ENCODE data around the gene DDX39A. TPM values are rescaled to one million over a fixed set of nuclear protein-coding genes. Genes with fewer than 3 reads are reported as not detected.

The DDX39A gene
- polyA plus RNA-seq, 1 donor from 2014 or later, result 76.4 TPM

DNA sequence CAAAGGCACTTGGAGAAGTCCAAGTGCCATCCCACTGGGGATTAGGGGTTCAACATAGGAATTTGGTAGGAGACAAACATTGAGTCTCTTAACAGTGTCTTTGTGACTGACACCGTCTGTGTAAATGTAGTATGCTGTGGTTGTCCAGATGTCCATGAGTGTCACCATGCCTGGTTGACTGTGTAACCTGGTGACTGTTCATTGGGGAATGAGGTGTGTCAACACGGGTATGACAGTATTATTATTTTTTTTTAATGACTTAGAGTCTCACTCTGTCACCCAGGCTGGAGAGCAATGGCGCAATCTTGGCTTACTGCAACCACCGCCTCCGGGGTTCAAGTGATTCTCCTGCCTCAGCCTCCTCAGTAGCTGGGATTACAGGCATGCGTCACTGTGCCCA lies 30.2 kb upstream of the DDX39A start (continued):
- TF ChIP-seq, protein P1, sequence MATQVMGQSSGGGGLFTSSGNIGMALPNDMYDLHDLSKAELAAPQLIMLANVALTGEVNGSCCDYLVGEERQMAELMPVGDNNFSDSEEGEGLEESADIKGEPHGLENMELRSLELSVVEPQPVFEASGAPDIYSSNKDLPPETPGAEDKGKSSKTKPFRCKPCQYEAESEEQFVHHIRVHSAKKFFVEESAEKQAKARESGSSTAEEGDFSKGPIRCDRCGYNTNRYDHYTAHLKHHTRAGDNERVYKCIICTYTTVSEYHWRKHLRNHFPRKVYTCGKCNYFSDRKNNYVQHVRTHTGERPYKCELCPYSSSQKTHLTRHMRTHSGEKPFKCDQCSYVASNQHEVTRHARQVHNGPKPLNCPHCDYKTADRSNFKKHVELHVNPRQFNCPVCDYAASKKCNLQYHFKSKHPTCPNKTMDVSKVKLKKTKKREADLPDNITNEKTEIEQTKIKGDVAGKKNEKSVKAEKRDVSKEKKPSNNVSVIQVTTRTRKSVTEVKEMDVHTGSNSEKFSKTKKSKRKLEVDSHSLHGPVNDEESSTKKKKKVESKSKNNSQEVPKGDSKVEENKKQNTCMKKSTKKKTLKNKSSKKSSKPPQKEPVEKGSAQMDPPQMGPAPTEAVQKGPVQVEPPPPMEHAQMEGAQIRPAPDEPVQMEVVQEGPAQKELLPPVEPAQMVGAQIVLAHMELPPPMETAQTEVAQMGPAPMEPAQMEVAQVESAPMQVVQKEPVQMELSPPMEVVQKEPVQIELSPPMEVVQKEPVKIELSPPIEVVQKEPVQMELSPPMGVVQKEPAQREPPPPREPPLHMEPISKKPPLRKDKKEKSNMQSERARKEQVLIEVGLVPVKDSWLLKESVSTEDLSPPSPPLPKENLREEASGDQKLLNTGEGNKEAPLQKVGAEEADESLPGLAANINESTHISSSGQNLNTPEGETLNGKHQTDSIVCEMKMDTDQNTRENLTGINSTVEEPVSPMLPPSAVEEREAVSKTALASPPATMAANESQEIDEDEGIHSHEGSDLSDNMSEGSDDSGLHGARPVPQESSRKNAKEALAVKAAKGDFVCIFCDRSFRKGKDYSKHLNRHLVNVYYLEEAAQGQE (IDR thresholded peaks at IDR 0.05; ENCODE audit: borderline replicate concordance), result no peak
- TF ChIP-seq TAF1 (IDR thresholded peaks at IDR 0.05; ENCODE audit: low read depth), result no peak

DNA sequence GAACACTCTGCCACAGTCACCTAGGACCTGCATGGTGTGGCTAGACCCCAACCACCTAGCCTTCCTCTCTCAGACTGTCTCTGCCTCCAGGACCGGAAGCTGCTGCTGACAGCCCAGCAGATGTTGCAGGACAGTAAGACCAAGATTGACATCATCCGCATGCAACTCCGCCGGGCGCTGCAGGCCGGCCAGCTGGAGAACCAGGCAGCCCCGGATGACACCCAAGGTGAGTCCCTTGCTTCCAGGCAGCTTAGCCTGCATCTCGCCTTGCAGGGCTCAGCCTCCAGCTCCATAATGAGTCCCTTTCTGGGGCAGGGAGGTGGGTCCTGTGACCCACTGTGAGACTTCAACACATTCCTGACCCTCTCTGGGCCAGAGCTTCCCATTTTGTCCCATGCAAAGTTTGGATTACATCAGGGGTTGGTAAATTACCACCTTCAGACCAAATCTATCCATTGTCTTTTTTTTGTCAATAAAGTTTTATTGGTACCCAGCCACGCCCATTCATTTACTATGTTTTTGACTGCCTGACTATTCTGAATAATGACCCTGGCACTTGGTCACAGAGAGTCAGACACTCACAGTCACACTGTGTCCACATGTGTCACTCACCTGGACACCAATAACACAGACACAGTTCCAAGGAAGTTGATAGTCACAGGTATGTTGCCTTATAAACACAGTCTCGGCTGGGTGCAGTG lies 27.3 kb upstream of the DDX39A start:
- TF ChIP-seq, protein P2, sequence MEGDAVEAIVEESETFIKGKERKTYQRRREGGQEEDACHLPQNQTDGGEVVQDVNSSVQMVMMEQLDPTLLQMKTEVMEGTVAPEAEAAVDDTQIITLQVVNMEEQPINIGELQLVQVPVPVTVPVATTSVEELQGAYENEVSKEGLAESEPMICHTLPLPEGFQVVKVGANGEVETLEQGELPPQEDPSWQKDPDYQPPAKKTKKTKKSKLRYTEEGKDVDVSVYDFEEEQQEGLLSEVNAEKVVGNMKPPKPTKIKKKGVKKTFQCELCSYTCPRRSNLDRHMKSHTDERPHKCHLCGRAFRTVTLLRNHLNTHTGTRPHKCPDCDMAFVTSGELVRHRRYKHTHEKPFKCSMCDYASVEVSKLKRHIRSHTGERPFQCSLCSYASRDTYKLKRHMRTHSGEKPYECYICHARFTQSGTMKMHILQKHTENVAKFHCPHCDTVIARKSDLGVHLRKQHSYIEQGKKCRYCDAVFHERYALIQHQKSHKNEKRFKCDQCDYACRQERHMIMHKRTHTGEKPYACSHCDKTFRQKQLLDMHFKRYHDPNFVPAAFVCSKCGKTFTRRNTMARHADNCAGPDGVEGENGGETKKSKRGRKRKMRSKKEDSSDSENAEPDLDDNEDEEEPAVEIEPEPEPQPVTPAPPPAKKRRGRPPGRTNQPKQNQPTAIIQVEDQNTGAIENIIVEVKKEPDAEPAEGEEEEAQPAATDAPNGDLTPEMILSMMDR (IDR thresholded peaks at IDR 0.05; ENCODE audit: poor library complexity, severe bottlenecking), result no peak
- TF ChIP-seq, protein P1 (IDR thresholded peaks at IDR 0.05; ENCODE audit: borderline replicate concordance), result no peak
- H3K4me3 ChIP-seq (ENCODE audit: low read length), result no peak overlapping the region
- no peaks in the 10 kb centered on the region for H3K9me2 ChIP-seq (ENCODE audit: insufficient read depth, low read length)
- H3K9ac ChIP-seq (ENCODE audit: low read length), result no peak overlapping the region
- no peaks in the 10 kb centered on the region for H3F3A ChIP-seq (ENCODE audit: insufficient read depth, low read length, poor library complexity, severe bottlenecking)
- no peaks in the 10 kb centered on the region for H3K27me3 ChIP-seq (ENCODE audit: insufficient read depth, low read depth, low read length)
- H3K27ac ChIP-seq (ENCODE audit: low read length), result no peak overlapping the region
- no peaks in the 10 kb centered on the region for H3K9me3 ChIP-seq (ENCODE audit: low read length)
- H3K4me2 ChIP-seq (ENCODE audit: low read length), result no peak overlapping the region
- peaks cover 9% of the 10 kb centered on the region for H3K36me3 ChIP-seq (ENCODE audit: insufficient read depth, low read length)
- no peaks in the 10 kb centered on the region for H3K79me2 ChIP-seq (replicated peaks; ENCODE audit: insufficient read depth, low read length)
- H2AFZ ChIP-seq (ENCODE audit: low read depth, low read length), result no peak overlapping the region
- H4K20me1 ChIP-seq (ENCODE audit: insufficient read depth), result no peaks in the 10 kb centered on the region

DNA sequence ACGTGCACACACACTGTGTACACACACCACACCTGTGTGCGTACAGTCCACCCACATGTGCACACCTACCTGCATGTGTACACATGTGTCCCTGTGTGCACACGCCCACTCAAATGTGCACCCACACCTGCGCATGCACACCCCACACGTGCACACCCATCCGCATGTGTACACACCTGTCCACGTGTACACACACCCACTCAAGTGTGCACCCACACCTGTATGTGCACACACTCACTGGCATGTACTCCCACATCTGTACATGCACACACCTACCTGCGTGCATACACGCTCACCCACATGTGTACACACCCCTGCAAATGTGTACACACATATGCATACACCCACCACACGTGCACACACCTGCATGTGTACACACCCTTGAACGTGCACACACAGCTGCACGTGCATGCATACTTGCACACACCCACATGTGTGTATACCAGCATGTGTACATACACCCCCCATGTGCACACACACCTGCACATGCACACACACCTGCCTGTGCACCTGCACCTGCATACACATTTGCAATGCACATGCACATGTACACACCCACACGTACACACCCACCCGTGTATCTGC lies 24.6 kb upstream of the DDX39A start:
- H3K9ac ChIP-seq (ENCODE audit: low read length), result no peak overlapping the region
- H3K4me2 ChIP-seq (ENCODE audit: low read length), result no peak overlapping the region
- no peak overlapping the region for H2AFZ ChIP-seq (ENCODE audit: low read depth, low read length)
- peaks cover 9% of the 10 kb centered on the region for H3K36me3 ChIP-seq (ENCODE audit: insufficient read depth, low read length)
- H3K27me3 ChIP-seq (ENCODE audit: insufficient read depth, low read depth, low read length), result no peaks in the 10 kb centered on the region
- no peaks in the 10 kb centered on the region for H3K9me2 ChIP-seq (ENCODE audit: insufficient read depth, low read length)
- no peaks in the 10 kb centered on the region for H4K20me1 ChIP-seq (ENCODE audit: insufficient read depth)
- no peak overlapping the region for H3K27ac ChIP-seq (ENCODE audit: low read length)
- no peaks in the 10 kb centered on the region for H3F3A ChIP-seq (ENCODE audit: insufficient read depth, low read length, poor library complexity, severe bottlenecking)
- H3K4me3 ChIP-seq (ENCODE audit: low read length), result no peak overlapping the region
- no peaks in the 10 kb centered on the region for H3K79me2 ChIP-seq (replicated peaks; ENCODE audit: insufficient read depth, low read length)
- TF ChIP-seq EZH2 (IDR thresholded peaks at IDR 0.05; ENCODE audit: borderline replicate concordance, insufficient read depth, low read length, poor library complexity, severe bottlenecking) (no peak), SMC3 (conservative IDR thresholded peaks at IDR 0.05; ENCODE audit: poor library complexity) (no peak), EP300 (conservative IDR thresholded peaks at IDR 0.05; ENCODE audit: poor library complexity, severe bottlenecking) (no peak), MXI1 (conservative IDR thresholded peaks at IDR 0.05; ENCODE audit: poor library complexity, severe bottlenecking) (no peak), TAF1 (IDR thresholded peaks at IDR 0.05; ENCODE audit: low read depth) (no peak), POLR2AphosphoS5 (IDR thresholded peaks at IDR 0.05) (no peak)
- TF ChIP-seq, protein P1 (IDR thresholded peaks at IDR 0.05; ENCODE audit: borderline replicate concordance), result no peak
- no peaks in the 10 kb centered on the region for H3K9me3 ChIP-seq (ENCODE audit: low read length)
